Inferior parietal cortex (tissue), 1 donor: ENCODE data around the gene C2CD5.
A peak's percentile ranks its signal among the peaks of the same experiment; 100 is the strongest.
"Not testable (repeated sequence)": the region's sequence is repeated elsewhere in the genome, so short reads cannot be mapped to it uniquely, and the experiment has no call there.

Source experiments
- DNase-seq: peaks from one replicate; pipeline ENCODE4 v3.0.0-alpha.2; 2016; ENCODE audit errors: extremely low spot score

The C2CD5 gene

GRCh38 chr12:22544038-22544979, at the start of gene C2CD5:
Gene C2CD5 (minus strand): TSS chr12:22544542. CDS start chr12:22544150, 392 bp downstream.
- peak; percentile 94 for DNase-seq

GRCh38 chr12:22593864-22594263, 49.5 kb upstream of the C2CD5 start:
- DNase-seq, result no peak

GRCh38 chr12:22588817-22589216, 44.5 kb upstream of the C2CD5 start:
- no peak for DNase-seq

GRCh38 chr12:22578328-22578727, 34.0 kb upstream of the C2CD5 start:
- DNase-seq, result no peak

GRCh38 chr12:22577667-22578066, 33.3 kb upstream of the C2CD5 start:
- no peak for DNase-seq

GRCh38 chr12:22576473-22576872, 32.1 kb upstream of the C2CD5 start:
- DNase-seq, result no peak

- no peak for DNase-seq
These were observed 31.7 kb upstream of the C2CD5 start for GRCh38 chr12:22576065-22576464.

- DNase-seq, result no peak
These were observed 30.6 kb upstream of the C2CD5 start for GRCh38 chr12:22574921-22575320.

- no peak for DNase-seq
These were observed 28.8 kb upstream of the C2CD5 start for GRCh38 chr12:22573181-22573580.

- no peak for DNase-seq
These were observed 24.9 kb upstream of the C2CD5 start for GRCh38 chr12:22569253-22569652.

GRCh38 chr12:22562036-22563028, 18.0 kb upstream of the C2CD5 start:
- no peak for DNase-seq

GRCh38 chr12:22554750-22555149, 10.4 kb upstream of the C2CD5 start:
- DNase-seq, result not testable (repeated sequence)

- DNase-seq, result no peak
These were observed 7.3 kb upstream of the C2CD5 start for GRCh38 chr12:22551624-22552023.

- DNase-seq, result no peak
These were observed 913 bp upstream of the C2CD5 start for GRCh38 chr12:22545255-22545654.

- DNase-seq, result peak; percentile 45
These were observed 900 bp downstream of the C2CD5 start for GRCh38 chr12:22543246-22544037.

- DNase-seq, result no peak
These were observed 2.7 kb downstream of the C2CD5 start for GRCh38 chr12:22541496-22542155.

GRCh38 chr12:22539055-22539454, 5.3 kb downstream of the C2CD5 start:
- no peak for DNase-seq

- no peak for DNase-seq
These were observed 6.0 kb downstream of the C2CD5 start for GRCh38 chr12:22538311-22538710.

- DNase-seq, result no peak
These were observed 7.3 kb downstream of the C2CD5 start for GRCh38 chr12:22536971-22537544.

- DNase-seq, result no peak
These were observed 7.9 kb downstream of the C2CD5 start for GRCh38 chr12:22536346-22536945.
